ENCODE measurements around the gene POLR3GL.

Gene POLR3GL

DNA sequence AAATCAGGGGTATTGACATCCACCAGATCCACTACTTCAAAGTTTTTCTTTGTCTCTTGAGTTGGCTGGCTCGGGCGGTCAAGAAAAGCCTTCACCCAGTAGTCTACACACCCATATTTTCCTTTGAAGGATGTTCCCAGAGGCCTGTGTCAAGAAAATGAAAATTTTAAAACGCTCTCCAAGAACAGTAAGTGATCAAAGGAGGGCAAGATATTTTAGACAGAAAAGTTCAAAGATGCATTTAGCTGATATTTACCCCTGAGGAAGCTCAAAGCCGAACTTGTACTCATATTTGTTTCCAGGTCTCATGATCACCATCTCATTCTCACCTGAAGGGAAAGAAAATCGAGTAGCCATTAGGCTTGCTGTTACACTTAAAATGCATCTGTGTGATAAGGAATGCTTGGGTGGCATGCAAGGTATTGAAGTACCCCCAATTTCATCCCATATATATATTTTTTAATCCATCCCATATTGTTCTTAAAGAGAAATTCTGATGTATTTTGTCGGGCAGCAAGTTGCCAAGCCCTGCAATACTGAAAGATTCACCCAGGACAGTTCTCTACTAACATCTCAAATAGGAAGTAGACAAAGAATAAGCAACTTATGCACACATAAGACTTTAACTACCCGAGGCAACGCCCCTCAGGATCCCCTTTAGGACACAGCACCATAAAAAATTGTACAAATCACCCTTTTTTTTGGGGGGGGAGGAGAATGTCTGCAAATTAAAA is 30.8 kb downstream of the POLR3GL start:
- H3K27me3 ChIP-seq (replicated peaks; ENCODE audit: control insufficient read depth, insufficient read depth, low read length), result no peaks in the 10 kb centered on the region
- DNase-seq (ENCODE audit: low read depth), result no peak
- H3K36me3 ChIP-seq (ENCODE audit: control insufficient read depth, insufficient read depth, low read length, severe bottlenecking), result peaks cover 35% of the 10 kb centered on the region
- peak overlapping the region; percentile 89 for H3K4me3 ChIP-seq (ENCODE audit: low read length)
- H3K4me1 ChIP-seq (ENCODE audit: control insufficient read depth, insufficient read depth, low read length), result peaks cover 62% of the 10 kb centered on the region
- H3K9ac ChIP-seq (ENCODE audit: low read length), result peak overlapping the region; percentile 95
- no peaks in the 10 kb centered on the region for H3K9me3 ChIP-seq (ENCODE audit: control insufficient read depth, low read length)

DNA sequence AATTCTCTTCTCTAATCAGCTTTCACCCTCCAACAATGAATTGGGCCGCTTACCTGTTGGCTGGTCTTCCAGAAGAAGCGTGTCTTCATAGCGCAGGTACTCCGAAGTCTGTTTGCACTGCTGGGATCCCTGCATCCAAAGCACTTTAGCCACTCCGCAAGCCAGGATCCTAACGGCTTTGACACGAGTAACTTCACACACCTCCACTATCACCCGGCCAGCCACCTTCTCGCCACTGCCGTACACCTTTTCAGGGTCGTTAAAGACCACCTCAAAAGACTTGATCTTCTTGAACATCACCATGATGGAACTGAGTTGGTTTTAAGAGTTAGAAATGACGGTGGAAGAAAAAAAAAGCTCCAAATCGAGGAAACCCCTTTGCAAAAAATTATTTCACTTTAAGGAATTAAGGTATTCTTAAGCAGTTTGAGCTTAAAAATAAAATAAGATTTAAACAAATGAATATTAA is 31.5 kb downstream of the POLR3GL start:
- DNase-seq (ENCODE audit: low read depth), result no peak
- H3K4me3 ChIP-seq (ENCODE audit: low read length), result peak overlapping the region; percentile 89
- H3K9me3 ChIP-seq (ENCODE audit: control insufficient read depth, low read length), result no peaks in the 10 kb centered on the region
- peak overlapping the region; percentile 95 for H3K9ac ChIP-seq (ENCODE audit: low read length)
- H3K27me3 ChIP-seq (replicated peaks; ENCODE audit: control insufficient read depth, insufficient read depth, low read length), result no peaks in the 10 kb centered on the region
- peaks cover 35% of the 10 kb centered on the region for H3K36me3 ChIP-seq (ENCODE audit: control insufficient read depth, insufficient read depth, low read length, severe bottlenecking)
- peaks cover 58% of the 10 kb centered on the region for H3K4me1 ChIP-seq (ENCODE audit: control insufficient read depth, insufficient read depth, low read length)

- peaks cover 60% of the 10 kb centered on the region for H3K4me1 ChIP-seq (ENCODE audit: control insufficient read depth, insufficient read depth, low read length)
- H3K36me3 ChIP-seq (ENCODE audit: control insufficient read depth, insufficient read depth, low read length, severe bottlenecking), result peaks cover 35% of the 10 kb centered on the region
- H3K9ac ChIP-seq (ENCODE audit: low read length), result peak within 1 kb of the TSS; percentile 95
- peak within 1 kb of the TSS; percentile 89 for H3K4me3 ChIP-seq (ENCODE audit: low read length)
- peak; percentile 100 for DNase-seq (ENCODE audit: low read depth)
- H3K27me3 ChIP-seq (replicated peaks; ENCODE audit: control insufficient read depth, insufficient read depth, low read length), result no peaks in the 10 kb centered on the region
- H3K9me3 ChIP-seq (ENCODE audit: control insufficient read depth, low read length), result no peaks in the 10 kb centered on the region
Measured at GRCh38 chr1:145996433-145997015, 32.0 kb downstream of the POLR3GL start, which contains the start of gene TXNIP. TSS of gene TXNIP (minus strand) at chr1:145996579. CDS start at chr1:145996266, 313 bp downstream.

DNA sequence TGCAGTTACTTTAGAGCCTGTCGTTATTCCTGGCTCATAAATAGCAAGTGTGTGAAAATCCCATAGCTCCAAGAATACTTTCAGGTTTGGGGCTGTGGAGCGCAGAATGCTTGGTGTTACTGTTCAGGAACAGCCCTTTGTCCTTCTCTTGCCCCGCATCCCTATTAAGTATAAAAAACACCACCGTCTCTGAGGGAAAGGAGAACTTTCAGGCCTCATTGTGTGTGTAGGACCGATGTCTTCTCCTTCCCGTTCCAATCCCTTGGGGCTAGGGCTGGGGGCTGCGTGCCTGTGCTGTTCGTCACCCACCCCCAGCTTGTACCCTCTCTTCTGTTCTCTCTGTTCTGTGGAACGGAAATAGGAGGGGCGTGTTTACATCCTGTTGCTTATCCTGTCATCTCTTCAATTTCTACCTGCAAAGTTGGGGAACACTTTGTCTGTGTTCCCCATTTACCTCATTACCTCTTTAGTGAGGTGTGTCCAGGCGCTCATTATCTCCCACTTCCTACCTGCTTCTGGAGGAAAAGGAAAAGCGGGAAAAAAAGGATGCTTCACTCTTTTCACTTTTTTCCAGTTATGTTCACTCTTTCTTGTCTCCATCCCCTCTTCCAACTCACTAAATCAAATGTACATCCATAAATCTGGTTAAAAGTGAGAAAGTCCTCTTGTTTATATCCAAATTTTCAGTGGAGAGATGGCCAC is 32.7 kb downstream of the POLR3GL start:
- Histone ChIP-seq H3K9ac (ENCODE audit: low read length) (peak overlapping the region; percentile 95), H3K27me3 (replicated peaks; ENCODE audit: control insufficient read depth, insufficient read depth, low read length) (no peaks in the 10 kb centered on the region), H3K4me3 (ENCODE audit: low read length) (peak overlapping the region; percentile 89), H3K9me3 (ENCODE audit: control insufficient read depth, low read length) (no peaks in the 10 kb centered on the region), H3K4me1 (ENCODE audit: control insufficient read depth, insufficient read depth, low read length) (peaks cover 60% of the 10 kb centered on the region), H3K36me3 (ENCODE audit: control insufficient read depth, insufficient read depth, low read length, severe bottlenecking) (peaks cover 31% of the 10 kb centered on the region)
- peak; percentile 48 for DNase-seq (ENCODE audit: low read depth)

DNA sequence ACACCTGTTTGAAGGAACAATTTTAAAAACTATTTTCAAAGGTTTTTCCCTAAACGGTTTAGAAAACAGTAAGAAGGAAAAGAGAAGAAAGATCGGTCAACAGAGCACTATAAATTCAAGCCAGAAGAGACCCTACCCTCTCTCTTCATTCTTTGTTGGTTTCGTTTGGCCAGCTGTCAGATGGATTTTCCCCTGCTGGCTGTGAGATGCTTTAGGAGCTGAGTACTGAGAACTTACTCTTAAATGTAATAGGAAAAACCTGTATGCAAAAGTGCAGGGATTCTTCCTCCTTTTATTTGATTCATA is 33.2 kb downstream of the POLR3GL start:
- DNase-seq (ENCODE audit: low read depth), result no peak
- H3K9me3 ChIP-seq (ENCODE audit: control insufficient read depth, low read length), result no peaks in the 10 kb centered on the region

GRCh38 chr1:145999321-146000024 is 35.0 kb downstream of the POLR3GL start:
- Histone ChIP-seq H3K9me3 (ENCODE audit: control insufficient read depth, low read length) (no peaks in the 10 kb centered on the region), H3K36me3 (ENCODE audit: control insufficient read depth, insufficient read depth, low read length, severe bottlenecking) (peaks cover 8% of the 10 kb centered on the region), H3K27me3 (replicated peaks; ENCODE audit: control insufficient read depth, insufficient read depth, low read length) (no peaks in the 10 kb centered on the region), H3K9ac (ENCODE audit: low read length) (peak overlapping the region; percentile 78), H3K4me1 (ENCODE audit: control insufficient read depth, insufficient read depth, low read length) (peaks cover 45% of the 10 kb centered on the region), H3K4me3 (ENCODE audit: low read length) (peak overlapping the region; percentile 60)
- DNase-seq (ENCODE audit: low read depth), result no peak

More for the DNA sequence above, 33.2 kb downstream of the POLR3GL start:
- peaks cover 26% of the 10 kb centered on the region for H3K36me3 ChIP-seq (ENCODE audit: control insufficient read depth, insufficient read depth, low read length, severe bottlenecking)
- peaks cover 56% of the 10 kb centered on the region for H3K4me1 ChIP-seq (ENCODE audit: control insufficient read depth, insufficient read depth, low read length)
- H3K4me3 ChIP-seq (ENCODE audit: low read length), result peak overlapping the region; percentile 89
- H3K9ac ChIP-seq (ENCODE audit: low read length), result peak overlapping the region; percentile 95
- no peaks in the 10 kb centered on the region for H3K27me3 ChIP-seq (replicated peaks; ENCODE audit: control insufficient read depth, insufficient read depth, low read length)

DNA sequence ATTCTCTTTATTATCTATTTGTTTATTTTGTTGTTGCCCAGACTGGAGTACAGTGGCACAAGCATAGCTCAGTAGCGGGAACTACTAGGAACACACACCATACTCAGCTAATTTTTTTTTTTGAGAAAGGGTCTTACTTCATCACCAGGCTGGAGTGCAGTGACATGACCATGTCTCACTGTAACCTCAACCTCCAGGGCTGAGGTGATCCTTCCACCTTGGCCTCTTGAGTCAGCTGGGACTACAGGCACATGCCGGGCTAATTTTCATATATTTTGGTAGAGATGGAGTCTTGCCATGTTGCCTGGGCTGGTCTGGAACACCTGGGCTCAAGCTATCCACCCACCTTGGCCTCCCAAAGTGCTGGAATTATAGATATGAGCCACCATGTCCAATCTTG is 37.2 kb downstream of the POLR3GL start:
- Histone ChIP-seq H3K4me1 (ENCODE audit: control insufficient read depth, insufficient read depth, low read length) (peaks cover 62% of the 10 kb centered on the region), H3K36me3 (ENCODE audit: control insufficient read depth, insufficient read depth, low read length, severe bottlenecking) (no peaks in the 10 kb centered on the region), H3K9me3 (ENCODE audit: control insufficient read depth, low read length) (no peaks in the 10 kb centered on the region), H3K4me3 (ENCODE audit: low read length) (peak overlapping the region; percentile 61), H3K9ac (ENCODE audit: low read length) (peak overlapping the region; percentile 70), H3K27me3 (replicated peaks; ENCODE audit: control insufficient read depth, insufficient read depth, low read length) (no peaks in the 10 kb centered on the region)
- DNase-seq (ENCODE audit: low read depth), result no peak

GRCh38 chr1:146007489-146008133 is 43.1 kb downstream of the POLR3GL start:
- no peak for DNase-seq (ENCODE audit: low read depth)
- Histone ChIP-seq H3K9me3 (ENCODE audit: control insufficient read depth, low read length) (no peaks in the 10 kb centered on the region), H3K4me1 (ENCODE audit: control insufficient read depth, insufficient read depth, low read length) (peaks cover 29% of the 10 kb centered on the region), H3K27me3 (replicated peaks; ENCODE audit: control insufficient read depth, insufficient read depth, low read length) (no peaks in the 10 kb centered on the region), H3K4me3 (ENCODE audit: low read length) (no peak overlapping the region), H3K36me3 (ENCODE audit: control insufficient read depth, insufficient read depth, low read length, severe bottlenecking) (no peaks in the 10 kb centered on the region), H3K9ac (ENCODE audit: low read length) (peak overlapping the region; percentile 78)

GRCh38 chr1:146010126-146010738 is 45.7 kb downstream of the POLR3GL start:
- no peak for DNase-seq (ENCODE audit: low read depth)
- H3K9me3 ChIP-seq (ENCODE audit: control insufficient read depth, low read length), result no peaks in the 10 kb centered on the region
- no peaks in the 10 kb centered on the region for H3K36me3 ChIP-seq (ENCODE audit: control insufficient read depth, insufficient read depth, low read length, severe bottlenecking)
- H3K27me3 ChIP-seq (replicated peaks; ENCODE audit: control insufficient read depth, insufficient read depth, low read length), result no peaks in the 10 kb centered on the region
- peaks cover 28% of the 10 kb centered on the region for H3K4me1 ChIP-seq (ENCODE audit: control insufficient read depth, insufficient read depth, low read length)
- no peak overlapping the region for H3K9ac ChIP-seq (ENCODE audit: low read length)
- H3K4me3 ChIP-seq (ENCODE audit: low read length), result no peak overlapping the region

- H3K4me1 ChIP-seq (ENCODE audit: control insufficient read depth, insufficient read depth, low read length), result peaks cover 8% of the 10 kb centered on the region
- H3K9me3 ChIP-seq (ENCODE audit: control insufficient read depth, low read length), result no peaks in the 10 kb centered on the region
- no peak overlapping the region for H3K4me3 ChIP-seq (ENCODE audit: low read length)
- H3K27me3 ChIP-seq (replicated peaks; ENCODE audit: control insufficient read depth, insufficient read depth, low read length), result no peaks in the 10 kb centered on the region
- H3K36me3 ChIP-seq (ENCODE audit: control insufficient read depth, insufficient read depth, low read length, severe bottlenecking), result no peaks in the 10 kb centered on the region
- no peak overlapping the region for H3K9ac ChIP-seq (ENCODE audit: low read length)
- DNase-seq (ENCODE audit: low read depth), result peak; percentile 92
Measured at GRCh38 chr1:146012703-146013558, 48.4 kb downstream of the POLR3GL start.

All from adipocyte (in vitro differentiated cells).